HG03039 (cell line): Measurements from ENCODE around the gene REV1.
"Not testable (repeated sequence)": the region's sequence is repeated elsewhere in the genome, so short reads cannot be mapped to it uniquely, and the experiment has no call there.

ENCODE experiments used
- ATAC-seq: cut with Tn5 transposase; IDR thresholded peaks from one replicate; pipeline ENCODE4 v1.9.1; 2021; ENCODE audit warnings: mild to moderate bottlenecking, moderate library complexity; ENCODE audit not compliant: unreplicated experiment

The REV1 gene

DNA sequence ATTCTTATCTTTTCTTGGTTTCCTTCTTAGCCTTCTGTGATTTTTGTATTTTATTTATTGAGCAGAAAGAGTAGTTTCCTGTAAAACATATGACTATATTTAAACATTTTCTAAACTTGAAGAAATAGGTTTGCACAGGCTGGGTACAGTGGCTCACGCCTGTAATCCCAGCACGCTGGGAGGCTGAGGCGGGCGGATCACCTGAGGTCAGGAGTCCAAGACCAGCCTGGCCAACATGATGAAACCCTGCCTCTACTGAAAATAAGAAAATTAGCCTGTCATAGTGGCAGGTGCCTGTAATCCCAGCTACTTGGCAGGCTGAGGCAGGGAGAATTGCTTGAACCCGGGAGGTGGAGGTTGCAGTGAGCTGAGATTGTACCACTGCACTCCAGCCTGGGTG, 121.0 kb downstream of the REV1 start:
- ATAC-seq: not testable (repeated sequence)

DNA sequence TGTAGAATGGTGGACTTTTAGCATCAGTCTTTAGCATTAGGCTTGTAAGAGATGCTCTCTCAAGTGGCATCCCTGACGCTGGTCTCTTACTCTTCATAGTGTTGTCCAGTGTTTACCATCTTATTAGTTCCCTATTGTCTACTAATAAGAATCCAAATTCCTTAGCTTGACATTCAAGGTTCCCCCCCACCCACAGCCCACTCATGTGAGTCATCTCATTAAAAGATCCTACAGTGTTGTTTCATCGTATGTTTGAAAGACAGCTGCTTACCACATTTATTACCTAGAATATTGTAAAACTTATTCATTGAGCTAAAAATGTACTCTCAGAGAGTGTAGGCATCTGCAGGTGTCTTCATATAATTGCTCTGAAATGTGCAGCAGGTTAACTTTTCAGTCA, 124.2 kb downstream of the REV1 start:
- no peak for ATAC-seq

DNA sequence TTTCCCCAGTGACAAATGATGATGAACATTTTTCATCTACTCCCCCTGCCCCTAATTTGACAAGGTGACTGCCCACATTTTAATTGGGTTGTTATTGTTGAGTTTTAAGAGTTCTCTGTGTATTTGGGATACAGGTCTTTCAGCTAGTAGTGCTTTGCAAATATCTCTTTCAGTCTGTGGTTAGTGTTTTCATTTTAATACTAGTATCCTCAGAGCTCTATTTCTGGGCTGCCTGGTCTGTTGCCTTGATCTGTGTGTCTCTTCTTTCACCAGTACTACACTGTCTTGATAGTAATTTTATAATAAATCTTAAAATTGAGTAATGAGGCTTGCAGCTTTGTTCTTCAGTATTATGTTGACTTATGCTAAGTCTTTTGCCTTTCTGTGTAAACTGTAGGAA, 133.0 kb downstream of the REV1 start:
- ATAC-seq: no peak

DNA sequence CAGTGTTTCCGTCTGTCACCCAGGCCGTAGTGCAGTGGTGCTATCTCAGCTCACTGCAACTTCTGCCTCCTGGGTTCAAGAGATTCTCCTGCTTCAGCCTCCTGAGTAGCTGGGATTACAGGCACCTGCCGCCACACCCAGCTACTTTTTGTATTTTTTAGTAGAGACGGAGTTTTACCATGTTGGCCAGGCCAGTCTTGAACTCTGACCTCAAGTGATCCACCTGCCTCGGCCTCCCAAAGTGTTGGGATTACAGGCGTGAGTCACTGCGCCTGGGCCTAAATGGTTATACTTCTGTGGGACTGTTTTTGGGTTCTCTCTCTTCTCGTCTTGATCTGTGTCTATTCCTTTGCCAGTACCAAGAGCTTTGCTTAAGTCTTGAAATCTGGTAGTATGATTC, 135.0 kb downstream of the REV1 start:
- ATAC-seq: not testable (repeated sequence)

DNA sequence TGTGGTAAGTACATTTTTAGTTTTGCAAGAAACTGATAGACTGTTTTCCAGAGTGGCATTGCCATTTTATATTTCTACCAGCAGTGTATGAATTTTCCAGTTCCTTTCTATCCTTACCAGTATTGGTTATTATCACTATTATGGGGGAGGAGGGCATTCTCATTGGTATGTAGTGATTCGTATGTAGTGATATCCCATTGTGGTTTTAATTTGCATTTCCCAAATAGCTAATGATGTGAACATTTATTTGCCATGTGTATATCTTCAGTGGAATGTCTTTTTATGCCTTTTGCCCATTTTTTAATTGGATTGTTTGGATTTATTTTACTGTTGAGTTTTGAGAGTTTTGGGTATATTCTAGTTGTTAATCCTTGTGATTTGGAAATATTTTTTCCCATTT, 135.7 kb downstream of the REV1 start:
- no peak for ATAC-seq
